Measurements from ENCODE around the gene RSPH6A. TPM values are rescaled to one million over a fixed set of nuclear protein-coding genes. Genes with fewer than 3 reads are reported as not detected.
A peak's percentile ranks its signal among the peaks of the same experiment; 100 is the strongest.

Gene RSPH6A
- total RNA-seq, 1 donor from 2014 or later, result 0.48 TPM

DNA sequence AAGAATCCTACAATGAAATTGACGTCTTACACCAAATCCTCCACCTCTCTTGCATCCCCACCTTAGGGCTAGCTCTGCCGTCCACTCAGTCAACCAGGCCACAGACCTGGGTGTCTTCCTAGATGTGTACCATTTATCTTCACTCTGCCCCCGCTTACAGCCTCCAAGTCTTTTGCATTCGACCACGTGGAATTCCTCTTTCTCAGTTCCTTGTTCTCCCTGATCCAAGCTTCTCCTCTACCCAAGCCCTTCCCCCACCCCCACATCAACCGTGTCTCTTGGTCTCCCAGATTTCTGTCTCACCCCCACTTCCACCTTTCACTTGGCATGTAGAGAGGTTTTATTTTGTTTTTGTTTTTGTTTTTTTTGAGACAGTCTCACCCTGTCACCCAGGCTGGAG, 21.2 kb downstream of the RSPH6A start:
- peak overlapping the region; percentile 63 for H3K27ac Mint-ChIP-seq
- TF ChIP-seq, protein P1, sequence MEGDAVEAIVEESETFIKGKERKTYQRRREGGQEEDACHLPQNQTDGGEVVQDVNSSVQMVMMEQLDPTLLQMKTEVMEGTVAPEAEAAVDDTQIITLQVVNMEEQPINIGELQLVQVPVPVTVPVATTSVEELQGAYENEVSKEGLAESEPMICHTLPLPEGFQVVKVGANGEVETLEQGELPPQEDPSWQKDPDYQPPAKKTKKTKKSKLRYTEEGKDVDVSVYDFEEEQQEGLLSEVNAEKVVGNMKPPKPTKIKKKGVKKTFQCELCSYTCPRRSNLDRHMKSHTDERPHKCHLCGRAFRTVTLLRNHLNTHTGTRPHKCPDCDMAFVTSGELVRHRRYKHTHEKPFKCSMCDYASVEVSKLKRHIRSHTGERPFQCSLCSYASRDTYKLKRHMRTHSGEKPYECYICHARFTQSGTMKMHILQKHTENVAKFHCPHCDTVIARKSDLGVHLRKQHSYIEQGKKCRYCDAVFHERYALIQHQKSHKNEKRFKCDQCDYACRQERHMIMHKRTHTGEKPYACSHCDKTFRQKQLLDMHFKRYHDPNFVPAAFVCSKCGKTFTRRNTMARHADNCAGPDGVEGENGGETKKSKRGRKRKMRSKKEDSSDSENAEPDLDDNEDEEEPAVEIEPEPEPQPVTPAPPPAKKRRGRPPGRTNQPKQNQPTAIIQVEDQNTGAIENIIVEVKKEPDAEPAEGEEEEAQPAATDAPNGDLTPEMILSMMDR (IDR thresholded peaks at IDR 0.05; ENCODE audit: unreplicated experiment), result no peak
- no peak for DNase-seq (ENCODE audit: low spot score, unreplicated experiment)
- H3K4me3 Mint-ChIP-seq (ENCODE audit: low read depth), result peak overlapping the region; percentile 52
- peaks cover 4% of the 10 kb centered on the region for H3K27me3 Mint-ChIP-seq
- peaks cover 3% of the 10 kb centered on the region for H3K36me3 Mint-ChIP-seq (ENCODE audit: insufficient read depth)
- H3K9me3 Mint-ChIP-seq (ENCODE audit: low read depth), result no peaks in the 10 kb centered on the region
- peaks cover 19% of the 10 kb centered on the region for H3K4me1 Mint-ChIP-seq (ENCODE audit: low read depth)

DNA sequence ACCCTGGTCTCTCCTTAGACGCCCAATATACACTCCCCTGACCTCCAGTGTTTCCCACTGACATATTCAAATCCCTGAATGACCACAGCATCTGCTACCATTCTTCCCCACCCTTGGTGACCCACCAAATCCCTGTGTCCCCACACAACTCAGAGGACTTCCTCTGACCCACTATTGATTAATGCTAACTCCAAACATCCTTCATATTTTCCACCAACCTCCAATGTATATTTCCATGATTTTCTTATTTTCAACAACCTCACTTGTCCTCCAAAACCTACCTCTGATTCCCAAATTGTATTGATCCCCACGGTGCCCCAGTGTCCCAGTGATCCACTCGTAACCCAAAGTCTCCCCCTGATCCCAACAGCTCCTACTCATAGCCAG, 21.9 kb downstream of the RSPH6A start:
- Mint-ChIP-seq H3K4me3 (ENCODE audit: low read depth) (peak overlapping the region; percentile 71), H3K27ac (peak overlapping the region; percentile 1), H3K36me3 (ENCODE audit: insufficient read depth) (peaks cover 9% of the 10 kb centered on the region), H3K9me3 (ENCODE audit: low read depth) (no peaks in the 10 kb centered on the region), H3K27me3 (peaks cover 4% of the 10 kb centered on the region), H3K4me1 (ENCODE audit: low read depth) (peaks cover 19% of the 10 kb centered on the region)
- DNase-seq (ENCODE audit: low spot score, unreplicated experiment), result no peak
- TF ChIP-seq, protein P1 (IDR thresholded peaks at IDR 0.05; ENCODE audit: unreplicated experiment), result no peak

DNA sequence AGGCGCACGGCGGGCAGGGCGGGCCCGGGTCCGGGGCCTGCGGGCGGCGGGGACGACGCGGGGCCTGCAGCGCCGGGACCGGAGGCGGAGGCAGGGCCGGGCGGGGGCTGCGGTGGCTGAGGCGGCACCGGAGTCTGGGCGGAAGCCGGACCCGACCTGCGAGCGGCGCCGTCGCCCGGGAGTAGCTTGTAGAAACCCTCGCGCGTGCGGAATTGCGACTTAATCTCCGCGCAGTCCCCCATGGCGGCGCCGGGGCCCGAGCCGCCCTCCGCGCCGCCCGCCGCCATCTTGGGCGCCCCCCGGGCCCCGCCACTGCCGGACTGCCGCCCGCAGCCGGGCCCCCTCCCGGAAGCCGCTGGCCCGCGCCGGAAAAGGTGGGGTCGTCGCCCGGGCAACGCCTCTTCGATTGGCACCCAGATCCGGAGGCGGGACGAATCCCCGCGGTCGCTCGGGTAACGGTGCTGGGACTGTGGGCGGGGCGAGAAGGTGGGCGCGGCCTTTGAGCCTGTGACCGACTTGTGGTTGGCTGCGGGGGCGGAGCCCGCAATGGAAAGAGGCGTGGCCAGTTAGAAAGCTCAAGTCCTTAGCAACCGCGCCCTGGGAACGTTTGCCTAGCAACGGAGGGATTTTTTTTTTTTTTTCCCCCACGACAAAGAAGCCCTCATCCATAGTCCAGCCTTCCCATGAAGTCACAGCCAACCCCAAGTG, 22.5 kb downstream of the RSPH6A start, which contains the start of gene DMWD:
Gene DMWD, minus strand, starts transcription at position 376 of the 708 bp plus-strand sequence. Its CDS starts 89 bp downstream, at position 287.
- Mint-ChIP-seq H3K4me3 (ENCODE audit: low read depth) (peak within 1 kb of the TSS; percentile 92), H3K27ac (peak within 1 kb of the TSS; percentile 90), H3K9me3 (ENCODE audit: low read depth) (no peaks in the 10 kb centered on the region), H3K36me3 (ENCODE audit: insufficient read depth) (peaks cover 12% of the 10 kb centered on the region), H3K4me1 (ENCODE audit: low read depth) (peaks cover 19% of the 10 kb centered on the region), H3K27me3 (peaks cover 4% of the 10 kb centered on the region)
- TF ChIP-seq, protein P1 (IDR thresholded peaks at IDR 0.05; ENCODE audit: unreplicated experiment), result no peak
- peak; percentile 100 for DNase-seq (ENCODE audit: low spot score, unreplicated experiment)

DNA sequence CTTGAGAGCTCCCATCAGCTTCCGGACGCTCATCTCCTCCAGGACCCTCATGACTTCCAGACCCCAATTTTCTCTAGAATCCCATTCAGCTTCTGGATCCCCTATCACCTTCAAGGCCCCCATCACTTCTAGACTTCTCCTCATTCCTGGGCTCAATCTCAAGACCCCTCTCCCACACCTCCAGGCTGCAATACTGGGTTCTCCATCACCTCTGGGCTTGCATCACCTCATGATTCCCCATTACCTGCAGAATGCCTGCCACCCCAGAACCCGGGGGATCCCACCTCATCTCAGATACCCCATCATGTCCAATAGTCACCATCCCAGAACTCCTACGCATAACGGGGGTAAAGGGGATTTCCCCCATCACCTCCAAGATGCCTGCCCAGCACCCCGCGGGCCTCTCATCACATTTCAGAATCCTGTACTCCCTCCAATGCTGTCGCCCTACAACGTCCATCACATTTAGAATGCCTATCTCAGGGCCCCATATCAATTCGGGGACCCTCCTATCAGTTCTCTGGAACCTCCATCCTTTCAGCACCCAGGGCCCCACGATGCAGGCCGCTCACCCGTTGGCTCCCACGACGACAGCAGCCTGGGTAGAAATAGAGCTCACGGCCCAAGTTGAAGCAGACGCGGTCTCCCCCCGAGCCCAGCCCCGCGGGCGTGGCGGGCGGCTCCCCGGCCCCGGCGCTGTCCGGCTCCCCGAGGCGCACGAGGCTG, 23.2 kb downstream of the RSPH6A start:
- Mint-ChIP-seq H3K4me3 (ENCODE audit: low read depth) (peak overlapping the region; percentile 92), H3K27ac (peak overlapping the region; percentile 90), H3K27me3 (peaks cover 4% of the 10 kb centered on the region), H3K36me3 (ENCODE audit: insufficient read depth) (peaks cover 15% of the 10 kb centered on the region), H3K9me3 (ENCODE audit: low read depth) (no peaks in the 10 kb centered on the region), H3K4me1 (ENCODE audit: low read depth) (peaks cover 19% of the 10 kb centered on the region)
- TF ChIP-seq, protein P1 (IDR thresholded peaks at IDR 0.05; ENCODE audit: unreplicated experiment), result no peak
- no peak for DNase-seq (ENCODE audit: low spot score, unreplicated experiment)

DNA sequence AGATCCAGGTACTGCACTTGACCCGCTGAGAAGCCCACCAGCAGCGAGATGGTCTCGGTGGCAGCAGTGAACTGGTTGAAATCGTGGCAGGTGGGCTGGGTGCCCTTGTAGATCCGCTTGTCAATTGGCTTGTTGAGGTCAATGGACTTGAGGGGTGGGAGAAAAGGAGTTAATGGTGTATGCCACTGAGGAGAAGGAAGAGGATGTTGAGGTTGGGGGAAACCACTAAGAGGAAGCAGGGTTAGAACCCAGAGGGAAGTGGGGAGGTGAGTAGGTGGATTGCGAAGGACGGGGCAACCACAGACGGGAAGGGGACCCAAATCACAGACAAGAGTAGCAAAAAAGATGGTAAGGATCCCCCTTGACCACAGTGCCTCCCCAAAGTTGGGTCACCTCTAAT, 24.2 kb downstream of the RSPH6A start:
- DNase-seq (ENCODE audit: low spot score, unreplicated experiment), result no peak
- H3K4me3 Mint-ChIP-seq (ENCODE audit: low read depth), result peak overlapping the region; percentile 92
- peaks cover 17% of the 10 kb centered on the region for H3K36me3 Mint-ChIP-seq (ENCODE audit: insufficient read depth)
- TF ChIP-seq, protein P1 (IDR thresholded peaks at IDR 0.05; ENCODE audit: unreplicated experiment), result no peak
- H3K27ac Mint-ChIP-seq, result peak overlapping the region; percentile 31
- H3K9me3 Mint-ChIP-seq (ENCODE audit: low read depth), result no peaks in the 10 kb centered on the region
- peaks cover 4% of the 10 kb centered on the region for H3K27me3 Mint-ChIP-seq
- H3K4me1 Mint-ChIP-seq (ENCODE audit: low read depth), result peaks cover 19% of the 10 kb centered on the region

Data from progenitor cell of endocrine pancreas (in vitro differentiated cells).